SK-N-SH (cell line): Measurements from ENCODE around the gene CX3CR1. TPM values are rescaled to one million over a fixed set of nuclear protein-coding genes. Genes with fewer than 3 reads are reported as not detected.

Experiments
- CTCF ChIA-PET: fragments of 300-600, 350-600 bp; formaldehyde crosslinking; extraction: SDS; loops from one replicate; lab custom pipeline; 2021; lab: Yijun Ruan, JAX
- POLR2A ChIA-PET: fragments of 350-600 bp; sonication (Branson Sonifier 250); formaldehyde crosslinking; extraction: SDS; loops from one replicate; lab custom pipeline; 2020; ENCODE audit warnings: antibody characterized with exemption, inconsistent platforms; lab: Yijun Ruan, JAX
- DNase-seq: peaks from one replicate; pipeline ENCODE4 v3.0.0; 2012
- H2AFZ ChIP-seq: fragments of 200-600 bp; sonication (generic); 2 replicates; pipeline ENCODE4 v1.8.1; 2016; ENCODE audit warnings: antibody characterized with exemption, mild to moderate bottlenecking, low read depth
- H3F3A ChIP-seq: fragments of 200-600 bp; sonication (generic); replicated peaks from 2 replicates; pipeline ENCODE3; 2016; ENCODE audit warnings: antibody characterized with exemption, mild to moderate bottlenecking; ENCODE audit not compliant: insufficient read depth
- H3K27ac ChIP-seq, 2 experiments: fragments of 200-500 bp in 1 of 2; fragments of 200-600 bp in 1 of 2; sonication (Bioruptor generic) in 1 of 2; sonication (generic), shearing (Covaris generic) in 1 of 2; 2 replicates each; pipeline versions ENCODE4 v1.5.1 to v1.6.1; 2014 to 2016; ENCODE audit warnings: low read depth in 2 of 2, inconsistent platforms in 1 of 2, low read length in 1 of 2, mild to moderate bottlenecking in 1 of 2, mixed read lengths in 1 of 2
- H3K27me3 ChIP-seq: fragments of 200-600 bp; sonication (generic), shearing (Covaris generic); 2 replicates; pipeline ENCODE4 v1.6.1; 2016; ENCODE audit warnings: mixed run types; ENCODE audit not compliant: insufficient read depth
- H3K36me3 ChIP-seq, 2 experiments: fragments of 200-500 bp in 1 of 2; fragments of 200-600 bp in 1 of 2; sonication (Bioruptor generic) in 1 of 2; sonication (generic) in 1 of 2; replicated peaks in 1 of 2; 2 replicates each; pipeline versions ENCODE3 to v1.5.1; 2014 to 2016; ENCODE audit warnings: low read length in 1 of 2, mild to moderate bottlenecking in 1 of 2; ENCODE audit not compliant: insufficient read depth in 2 of 2, control insufficient read depth in 1 of 2
- H3K4me1 ChIP-seq, 2 experiments: fragments of 200-500 bp in 1 of 2; fragments of 200-600 bp in 1 of 2; sonication (Bioruptor generic) in 1 of 2; sonication (generic), shearing (Covaris generic) in 1 of 2; 2 replicates each; pipeline versions ENCODE4 v1.5.1 to v1.6.1; 2014 to 2016; ENCODE audit warnings: low read depth in 1 of 2, low read length in 1 of 2, mixed run types in 1 of 2; ENCODE audit not compliant: insufficient read depth in 2 of 2, control insufficient read depth in 1 of 2
- H3K4me2 ChIP-seq: fragments of 200-600 bp; sonication (generic), shearing (Covaris generic); 2 replicates; pipeline ENCODE4 v1.6.1; 2017; ENCODE audit warnings: mixed run types
- H3K4me3 ChIP-seq, 2 experiments: fragments of 200-500 bp in 1 of 2; fragments of 200-600 bp in 1 of 2; sonication (Bioruptor generic) in 1 of 2; sonication (generic), shearing (Covaris generic) in 1 of 2; 2 replicates each; pipeline versions ENCODE4 v1.5.1 to v1.8.1; 2014 to 2016; ENCODE audit warnings: low read depth in 2 of 2, inconsistent platforms in 1 of 2, low read length in 1 of 2, mild to moderate bottlenecking in 1 of 2, mixed read lengths in 1 of 2, moderate library complexity in 1 of 2
- H3K79me2 ChIP-seq: fragments of 200-600 bp; sonication (generic); 2 replicates; pipeline ENCODE4 v1.8.1; 2017; ENCODE audit warnings: mild to moderate bottlenecking; ENCODE audit not compliant: insufficient read depth
- H3K9ac ChIP-seq: fragments of 200-600 bp; sonication (generic); 2 replicates; pipeline ENCODE4 v1.6.1; 2017; ENCODE audit warnings: mixed run types
- H3K9me2 ChIP-seq: fragments of 200-600 bp; sonication (generic); 2 replicates; pipeline ENCODE4 v1.6.1; 2017; ENCODE audit warnings: mixed run types
- H3K9me3 ChIP-seq: fragments of 200-600 bp; sonication (generic); 2 replicates; pipeline ENCODE4 v1.6.1; 2017; ENCODE audit warnings: mixed run types, mild to moderate bottlenecking, moderate library complexity
- H4K20me1 ChIP-seq: fragments of 200-600 bp; sonication (generic); 2 replicates; pipeline ENCODE4 v1.6.1; 2017; ENCODE audit warnings: mild to moderate bottlenecking, mixed run types; ENCODE audit not compliant: insufficient read depth
- CHD2 ChIP-seq: fragments of 150-350 bp; IDR thresholded peaks from 2 replicates; pipeline ENCODE4 v1.6.1; 2018; ENCODE audit warnings: low read length; ENCODE audit not compliant: partially characterized antibody
- CTCF ChIP-seq: fragments of 200-600 bp; sonication (generic); IDR thresholded peaks from 2 replicates; pipeline ENCODE4 v1.6.1; 2017; ENCODE audit warnings: antibody characterized with exemption, mild to moderate bottlenecking, moderate library complexity
- FOXM1 ChIP-seq: IDR thresholded peaks from 2 replicates; pipeline ENCODE4 v1.4.0; 2012; ENCODE audit warnings: low read depth, mild to moderate bottlenecking
- GABPA ChIP-seq: IDR thresholded peaks from 2 replicates; pipeline ENCODE4 v1.4.0; 2012; ENCODE audit warnings: low read depth, mild to moderate bottlenecking
- GATA2 ChIP-seq: sonication (generic); formaldehyde crosslinking; IDR thresholded peaks from 2 replicates; pipeline ENCODE4 v1.5.0; 2020; ENCODE audit warnings: mild to moderate bottlenecking, missing genetic modification reagents
- MAX ChIP-seq: IDR thresholded peaks from 2 replicates; pipeline ENCODE4 v1.4.0; 2012; ENCODE audit warnings: low read depth
- MEF2A ChIP-seq: IDR thresholded peaks from 2 replicates; pipeline ENCODE4 v1.4.0; 2012; ENCODE audit warnings: low read depth, borderline replicate concordance
- PBX3 ChIP-seq: IDR thresholded peaks from 2 replicates; pipeline ENCODE4; 2012
- RAD21 ChIP-seq: IDR thresholded peaks from 2 replicates; pipeline ENCODE4 v1.6.1; 2012; ENCODE audit warnings: mild to moderate bottlenecking, low read length
- REST ChIP-seq: IDR thresholded peaks from 2 replicates; pipeline ENCODE4 v1.6.1; 2012; ENCODE audit warnings: mild to moderate bottlenecking, low read depth, low read length, moderate library complexity
- SMC3 ChIP-seq: IDR thresholded peaks from 2 replicates; pipeline ENCODE4 v1.6.1; 2012; ENCODE audit warnings: low read depth, low read length, improper control_type of control experiment
- TEAD4 ChIP-seq: IDR thresholded peaks from 2 replicates; pipeline ENCODE4 v1.4.0; 2012; ENCODE audit warnings: mild to moderate bottlenecking, borderline replicate concordance; ENCODE audit not compliant: insufficient read depth
- YY1 ChIP-seq: IDR thresholded peaks from 2 replicates; pipeline ENCODE4 v1.4.0; 2012; ENCODE audit warnings: low read depth, mild to moderate bottlenecking
- WGBS: methylation state at CpG from one replicate; pipeline ENCODE4 v1.1.6; 2017; ENCODE audit warnings: low lambda C conversion rate; 5-methylcytosine and 5-hydroxymethylcytosine counted together
- polyA plus RNA-seq, 3 experiments: library from polyadenylated mRNA; depleted of rRNA; stranded (reverse); fragments of >200 nt; gene quantifications; 2 replicates each; pipeline ENCODE4 v1.2.3, GENCODE V29; 2012

CX3CR1 gene
- polyA plus RNA-seq, 1 of the 3 experiments (the other 2 are of a cell fraction) = not detected

GRCh38 chr3:39232859-39233258, 47.0 kb downstream of the CX3CR1 start:
- no peak overlapping the region for H3K27ac ChIP-seq
- CTCF ChIA-PET = interaction anchor here (0.6 to 3.0 kb wide), 5 partner anchors 30 to 628 kb away, joined by 3 to 11 read pairs (median 4); no protein-coding TSS in a partner anchor

GRCh38 chr3:39230453-39230852, 49.4 kb downstream of the CX3CR1 start:
- TF ChIP-seq REST (no peak), MAX (no peak), PBX3 (no peak), YY1 (no peak), CHD2 (no peak)
- CTCF ChIA-PET = no interaction called here

More at GRCh38 chr3:39232859-39233258, 47.0 kb downstream of the CX3CR1 start:
- Histone ChIP-seq H3K9me3 (no peaks in the 10 kb centered on the region), H3F3A (no peaks in the 10 kb centered on the region), H3K4me2 (no peak overlapping the region), H3K36me3 (no peaks in the 10 kb centered on the region), H3K4me3 (no peak overlapping the region), H4K20me1 (no peaks in the 10 kb centered on the region), H3K79me2 (no peaks in the 10 kb centered on the region), H3K4me1 (no peaks in the 10 kb centered on the region), H3K9me2 (no peaks in the 10 kb centered on the region), H3K27me3 (peaks cover 24% of the 10 kb centered on the region; the same call in 1 of the 2 replicates), H3K9ac (no peak overlapping the region), H2AFZ (no peak overlapping the region)
- DNase-seq = no peak
- TF ChIP-seq TEAD4 (no peak), MAX (no peak), SMC3 (no peak), CTCF (no peak), MEF2A (no peak), CHD2 (no peak), PBX3 (no peak), RAD21 (no peak), GATA2 (CRISPR knock-in tag) (no peak), GABPA (no peak), FOXM1 (no peak)
- 0% methylated on average over 3 of the region's 3 CpGs for WGBS
- POLR2A ChIA-PET = no interaction called here

More at GRCh38 chr3:39230453-39230852, 49.4 kb downstream of the CX3CR1 start:
- Histone ChIP-seq H3K4me1 (no peaks in the 10 kb centered on the region), H3F3A (no peaks in the 10 kb centered on the region), H3K4me2 (no peak overlapping the region), H3K4me3 (no peak overlapping the region), H3K9ac (no peak overlapping the region), H3K36me3 (no peaks in the 10 kb centered on the region), H3K9me3 (no peaks in the 10 kb centered on the region), H3K9me2 (no peaks in the 10 kb centered on the region), H4K20me1 (no peaks in the 10 kb centered on the region), H3K79me2 (no peaks in the 10 kb centered on the region), H3K27me3 (peaks cover 15% of the 10 kb centered on the region; the same call in 1 of the 2 replicates), H2AFZ (no peak overlapping the region), H3K27ac (no peak overlapping the region)
- no peak for DNase-seq
- POLR2A ChIA-PET = no interaction called here
- WGBS = 13% methylated on average over 1 of the region's 1 CpG
